Activated CD8-positive, alpha-beta memory T cell treated with anti-CD3 and anti-CD28 coated beads for 48 hours (primary cell): ENCODE results near the gene MOB4.
"Not testable (repeated sequence)": the region's sequence is repeated elsewhere in the genome, so short reads cannot be mapped to it uniquely, and the experiment has no call there.

Experiments used
- DNase-seq, 3 experiments: peaks; one replicate each; pipeline ENCODE4 v3.0.0-alpha.2; 2020; ENCODE audit warnings: low read depth in 2 of 3, low spot score in 2 of 3

Gene MOB4

DNA sequence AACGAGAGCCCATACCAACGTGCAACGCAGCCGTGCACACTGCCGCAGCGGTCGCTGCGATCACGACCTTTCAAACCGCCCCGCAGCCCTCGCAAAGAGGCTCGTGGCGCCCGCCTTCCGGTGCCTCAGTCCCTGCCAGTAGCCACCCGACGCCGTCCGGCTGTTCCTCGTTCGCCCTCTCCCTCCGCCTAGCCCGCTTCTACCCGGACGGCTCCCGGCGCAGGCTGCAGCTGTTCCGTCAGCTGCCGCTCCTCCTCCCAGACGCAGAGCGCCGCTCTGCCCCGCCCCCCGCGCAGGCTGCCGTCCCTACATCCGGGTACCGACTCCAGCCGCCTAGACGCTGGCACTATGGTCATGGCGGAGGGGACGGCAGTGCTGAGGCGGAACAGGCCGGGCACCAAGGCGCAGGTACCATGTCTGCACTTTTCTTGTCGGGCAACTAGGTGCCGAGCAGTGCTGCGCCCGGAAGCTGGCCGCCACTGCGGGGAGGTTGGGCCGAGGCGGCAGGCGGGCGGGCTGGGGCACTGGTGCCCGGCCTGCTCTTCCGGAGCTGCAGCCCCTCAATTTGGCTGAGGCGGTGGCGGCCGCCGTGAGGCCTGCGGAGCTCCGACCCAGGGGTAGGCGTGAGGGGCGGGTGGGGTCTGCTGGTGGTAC, at the start of gene MOB4:
MOB4 (plus strand) TSS at position 328 of the 654 bp plus-strand sequence; CDS start at position 349, 21 bp downstream.
- peak; percentile 86 to 91 (median 89) for DNase-seq

DNA sequence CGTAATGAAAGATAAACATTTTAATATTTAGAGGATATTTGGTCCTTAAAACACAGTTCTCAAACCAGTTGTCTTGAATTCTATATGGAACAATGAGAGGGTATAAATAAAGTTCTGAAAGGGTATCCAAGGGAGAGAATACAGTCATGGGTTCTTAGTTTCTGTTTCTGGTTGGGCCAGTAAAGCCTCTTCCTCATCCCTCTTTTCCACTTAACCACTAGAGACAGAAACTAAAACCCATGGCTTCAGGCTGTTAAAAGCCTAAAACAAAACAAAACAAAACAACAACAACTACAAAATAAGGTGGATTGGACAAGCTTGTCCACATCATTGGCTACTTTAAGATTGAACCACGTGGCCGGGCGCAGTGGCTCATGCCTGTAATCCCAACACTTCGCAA, 43.7 kb upstream of the MOB4 start:
- no peak for DNase-seq

DNA sequence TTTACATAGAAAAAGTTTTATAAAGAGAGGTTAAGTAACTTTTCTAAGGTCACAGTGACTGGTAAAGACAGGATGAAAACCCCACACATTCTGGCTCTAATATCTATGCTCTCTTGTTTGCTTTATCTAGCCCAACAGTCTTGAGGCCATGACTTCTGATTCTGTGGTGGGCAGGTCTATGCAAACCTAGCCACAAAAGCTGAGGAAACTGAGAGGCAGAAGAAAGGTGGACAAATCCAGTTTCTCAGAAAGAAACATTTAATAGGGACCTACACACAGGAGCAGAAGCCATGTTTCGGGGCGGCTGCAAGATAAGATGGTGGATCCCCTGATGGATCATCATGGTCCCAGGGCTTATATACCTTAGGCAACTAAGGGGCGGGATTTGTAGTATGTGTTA, 38.1 kb upstream of the MOB4 start:
- DNase-seq: no peak

DNA sequence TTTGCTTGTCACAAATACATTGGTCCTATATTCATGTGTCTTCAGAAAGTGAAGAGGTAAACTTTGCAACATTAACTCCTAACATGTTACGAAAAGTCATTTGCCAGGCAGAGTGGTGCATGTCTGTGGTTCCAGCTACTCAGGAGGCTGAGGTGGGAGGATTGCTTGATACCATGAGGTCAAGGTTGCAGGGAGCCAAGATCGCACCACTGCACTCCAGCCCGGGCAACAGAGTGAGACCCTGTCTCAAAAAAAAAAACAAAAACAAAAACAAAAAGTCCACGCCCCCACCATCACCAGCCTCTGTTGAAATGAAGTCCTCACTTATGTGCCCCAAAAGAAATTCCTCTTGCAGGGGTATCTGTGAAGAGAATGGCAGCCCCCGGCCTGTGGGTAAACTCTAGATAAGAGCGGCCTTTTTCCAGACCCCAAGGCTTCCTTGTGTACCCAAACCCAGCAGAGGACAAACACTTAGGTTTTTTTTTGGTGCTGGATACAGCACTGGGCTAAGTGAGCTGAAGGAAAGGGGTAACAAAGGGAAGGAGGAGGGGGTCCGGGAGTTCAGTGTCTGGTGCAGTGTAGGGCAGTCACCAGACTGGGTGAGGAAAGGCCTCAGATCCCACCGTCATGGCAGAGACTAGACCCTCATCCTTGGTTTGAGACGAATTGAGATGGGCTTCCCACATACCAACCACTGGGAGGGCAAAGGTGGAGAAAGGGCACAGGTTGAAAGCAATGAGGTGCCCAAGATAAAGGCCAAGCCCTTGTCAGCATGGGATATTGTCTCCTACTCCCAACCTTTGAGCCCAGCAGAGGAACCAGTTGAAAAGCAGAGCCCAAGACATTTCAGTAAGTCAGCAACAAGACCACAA, 35.5 kb upstream of the MOB4 start:
- no peak for DNase-seq

DNA sequence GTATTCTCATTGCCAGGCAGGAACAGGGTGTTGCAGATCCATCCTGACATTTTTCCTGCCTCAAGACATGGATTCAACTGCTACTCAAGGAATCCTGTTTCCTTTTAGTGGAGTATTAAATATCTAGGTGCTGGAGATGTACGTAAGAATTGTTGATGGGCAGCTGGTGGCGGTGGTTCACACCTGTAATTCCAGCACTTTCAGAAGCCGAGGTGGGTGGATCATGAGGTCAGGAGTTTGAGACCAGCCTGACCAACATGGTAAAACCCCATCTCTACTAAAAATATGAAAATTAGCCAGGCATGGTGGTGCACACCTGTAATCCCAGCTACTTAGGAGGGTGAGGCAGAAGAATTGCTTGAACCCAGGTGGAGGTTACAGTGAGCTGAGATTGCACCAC, 31.6 kb upstream of the MOB4 start:
- DNase-seq: not testable (repeated sequence)

DNA sequence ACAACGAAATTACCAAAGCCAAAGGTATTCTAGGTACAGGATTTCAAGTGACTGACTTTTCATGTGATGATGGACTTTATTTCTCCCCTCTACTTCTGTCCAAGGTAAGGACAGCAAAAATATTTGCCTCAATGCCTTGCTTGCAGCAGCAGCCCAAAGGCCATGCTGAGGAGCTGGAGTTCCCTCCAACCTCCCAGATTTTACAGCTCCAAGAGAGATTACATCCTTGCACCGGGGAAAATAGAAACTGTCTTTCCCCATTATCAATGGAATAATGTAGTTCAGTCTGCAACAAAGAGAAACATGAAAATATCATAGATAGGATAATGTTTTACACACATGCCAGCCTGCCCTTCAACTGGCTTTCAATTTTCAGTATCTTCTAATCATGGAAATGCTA, 29.7 kb upstream of the MOB4 start:
- no peak for DNase-seq

DNA sequence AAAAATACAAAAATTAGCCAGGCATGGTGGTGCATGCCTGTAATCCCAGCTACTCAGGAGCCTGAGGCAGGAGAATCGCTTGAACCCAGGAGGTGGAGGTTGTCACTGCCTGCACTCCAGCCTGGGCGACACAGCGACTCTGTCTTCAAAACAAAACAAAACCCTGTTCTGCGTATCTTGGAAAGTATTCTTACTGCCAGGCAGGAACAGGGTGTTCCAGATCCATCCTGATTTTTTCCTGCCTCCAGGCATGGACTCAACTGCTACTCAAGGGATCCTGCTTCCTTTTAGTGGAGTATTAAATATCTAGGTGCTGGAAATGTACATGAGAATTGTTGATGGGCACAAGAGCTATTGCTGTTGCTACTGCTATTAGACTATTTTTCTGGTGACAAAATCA, 28.5 kb upstream of the MOB4 start:
- no peak for DNase-seq

DNA sequence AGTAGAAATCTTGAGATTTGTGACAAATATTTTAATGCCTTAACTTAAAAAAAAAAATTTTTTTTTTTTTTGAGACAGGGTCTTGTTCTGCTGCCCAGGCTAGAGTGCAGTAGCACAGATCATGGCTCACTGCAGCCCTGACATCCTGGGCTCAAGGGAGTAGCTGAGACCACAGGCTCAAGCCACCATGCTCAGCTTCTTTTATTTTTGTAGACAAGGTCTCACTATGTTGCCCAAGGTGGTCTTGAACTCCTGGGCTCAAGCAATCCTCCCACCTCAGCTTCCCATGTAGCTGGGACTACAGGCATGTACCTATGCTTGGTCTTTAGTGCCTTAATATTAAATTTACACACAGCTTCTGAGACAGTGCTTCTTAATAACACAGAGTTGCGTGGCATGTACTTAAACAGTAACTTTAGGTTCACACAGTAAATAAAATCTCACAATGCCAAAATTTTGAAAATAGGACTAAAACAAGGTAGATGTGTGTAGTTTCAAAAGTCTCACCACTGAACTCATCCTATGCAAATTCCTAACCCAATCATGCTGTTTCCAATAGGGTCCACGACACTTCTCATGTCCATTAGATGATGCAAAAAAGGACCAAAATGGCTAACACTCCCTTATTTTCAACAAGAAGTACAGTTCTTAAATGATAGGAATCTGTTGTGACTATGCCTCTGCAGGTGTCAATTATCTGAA, 20.3 kb upstream of the MOB4 start:
- DNase-seq: no peak

DNA sequence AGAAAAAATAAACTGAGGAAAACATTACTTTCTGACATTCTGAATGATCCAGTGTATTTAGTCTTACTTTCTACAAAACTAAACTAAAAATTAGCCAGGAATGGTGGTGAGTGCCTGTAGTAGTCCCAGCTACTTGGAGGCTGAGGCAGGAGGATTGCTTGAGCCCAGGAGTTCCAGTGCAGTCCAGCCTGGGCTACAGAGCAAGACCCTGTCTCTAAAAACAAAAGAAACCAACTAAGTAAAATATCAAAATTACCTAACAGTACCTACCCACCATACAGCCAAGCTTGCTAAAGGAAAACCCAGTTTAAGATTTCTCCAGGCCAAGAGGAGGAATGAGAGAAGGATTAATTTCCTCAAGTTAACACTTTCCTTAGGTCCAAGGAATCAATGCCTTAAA, 19.2 kb upstream of the MOB4 start:
- no peak for DNase-seq

DNA sequence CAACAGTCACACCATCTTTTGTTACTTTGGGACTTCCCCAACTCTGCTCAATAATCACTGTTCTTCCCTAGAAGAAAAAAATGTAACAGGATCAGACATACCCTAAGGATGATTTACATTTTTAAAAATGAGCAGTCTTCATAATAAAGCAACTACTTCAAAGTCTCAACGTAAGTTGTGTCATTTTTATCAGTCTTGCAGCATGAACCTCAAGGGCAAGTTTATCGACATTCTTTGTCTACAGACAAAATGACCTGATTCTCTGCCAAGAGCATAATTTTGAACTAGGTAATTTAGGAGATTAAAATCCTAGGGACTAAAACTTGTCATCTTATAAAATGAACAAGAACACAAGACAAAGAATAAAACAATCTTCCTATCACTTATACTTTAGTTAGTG, 18.5 kb upstream of the MOB4 start:
- DNase-seq: no peak

DNA sequence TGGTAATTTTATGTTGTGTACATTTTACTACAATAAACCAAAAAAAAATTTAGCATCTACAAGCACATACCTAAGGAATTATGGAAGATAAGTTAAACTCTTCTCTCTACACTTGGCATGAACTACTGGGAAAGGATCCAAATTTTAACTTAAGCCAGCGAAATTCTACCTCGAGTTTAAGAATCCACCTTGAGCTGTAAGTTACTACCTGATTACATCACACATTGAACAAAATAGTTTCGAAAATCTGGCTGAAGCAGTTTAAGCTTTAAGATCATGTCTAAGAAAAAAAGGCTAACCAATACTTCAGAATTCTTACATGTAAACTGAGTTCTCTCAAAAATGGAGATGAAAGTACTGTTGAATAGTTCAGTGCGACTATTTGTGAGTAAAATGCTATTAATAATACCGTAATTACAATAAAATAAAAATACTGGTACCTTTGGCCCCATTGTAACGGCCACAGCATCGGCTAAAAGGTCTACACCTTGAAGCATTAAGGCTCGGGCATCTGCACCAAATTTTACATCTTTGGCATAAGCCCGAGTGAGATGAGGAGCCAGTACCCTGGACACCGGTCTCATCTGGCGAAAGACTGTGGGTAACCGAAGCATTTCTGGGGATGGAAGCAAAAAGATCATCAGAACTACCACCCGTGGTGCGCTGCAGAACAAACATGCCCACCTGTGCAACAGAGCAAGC, 17.5 kb upstream of the MOB4 start:
- no peak for DNase-seq

DNA sequence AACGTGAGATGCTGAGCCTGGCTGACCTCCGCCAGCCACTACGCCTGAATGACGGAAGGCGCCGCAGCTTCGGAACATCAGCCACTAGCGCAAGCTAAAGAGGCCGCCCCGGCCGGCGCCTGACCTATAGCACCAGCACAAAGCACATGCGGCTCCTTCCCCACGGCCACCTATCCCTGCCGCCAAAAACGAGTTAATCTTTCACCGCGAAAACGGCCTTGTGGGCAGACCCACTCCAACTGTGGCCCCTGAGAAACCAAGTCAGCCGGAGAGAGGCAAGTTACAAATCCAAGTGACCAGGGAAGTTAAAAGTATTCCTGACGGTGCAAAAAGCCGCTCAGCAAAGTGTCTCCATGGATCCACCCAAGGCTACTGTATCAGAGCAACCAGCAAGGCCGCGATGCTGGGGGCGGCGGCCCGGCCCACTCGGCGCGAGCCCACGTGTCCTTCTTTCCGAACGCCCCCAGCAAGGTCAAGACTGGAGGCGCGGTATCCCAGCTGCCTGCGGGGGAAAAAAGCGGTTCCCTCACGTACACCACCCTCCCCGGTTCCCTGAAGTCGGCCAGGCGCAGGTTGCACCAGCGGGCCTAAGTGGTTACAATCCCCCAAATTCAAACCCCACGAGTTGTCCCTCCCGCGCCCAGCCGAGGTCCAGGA, 16.8 kb upstream of the MOB4 start:
- DNase-seq: peak; percentile 27 to 37 (median 35)

DNA sequence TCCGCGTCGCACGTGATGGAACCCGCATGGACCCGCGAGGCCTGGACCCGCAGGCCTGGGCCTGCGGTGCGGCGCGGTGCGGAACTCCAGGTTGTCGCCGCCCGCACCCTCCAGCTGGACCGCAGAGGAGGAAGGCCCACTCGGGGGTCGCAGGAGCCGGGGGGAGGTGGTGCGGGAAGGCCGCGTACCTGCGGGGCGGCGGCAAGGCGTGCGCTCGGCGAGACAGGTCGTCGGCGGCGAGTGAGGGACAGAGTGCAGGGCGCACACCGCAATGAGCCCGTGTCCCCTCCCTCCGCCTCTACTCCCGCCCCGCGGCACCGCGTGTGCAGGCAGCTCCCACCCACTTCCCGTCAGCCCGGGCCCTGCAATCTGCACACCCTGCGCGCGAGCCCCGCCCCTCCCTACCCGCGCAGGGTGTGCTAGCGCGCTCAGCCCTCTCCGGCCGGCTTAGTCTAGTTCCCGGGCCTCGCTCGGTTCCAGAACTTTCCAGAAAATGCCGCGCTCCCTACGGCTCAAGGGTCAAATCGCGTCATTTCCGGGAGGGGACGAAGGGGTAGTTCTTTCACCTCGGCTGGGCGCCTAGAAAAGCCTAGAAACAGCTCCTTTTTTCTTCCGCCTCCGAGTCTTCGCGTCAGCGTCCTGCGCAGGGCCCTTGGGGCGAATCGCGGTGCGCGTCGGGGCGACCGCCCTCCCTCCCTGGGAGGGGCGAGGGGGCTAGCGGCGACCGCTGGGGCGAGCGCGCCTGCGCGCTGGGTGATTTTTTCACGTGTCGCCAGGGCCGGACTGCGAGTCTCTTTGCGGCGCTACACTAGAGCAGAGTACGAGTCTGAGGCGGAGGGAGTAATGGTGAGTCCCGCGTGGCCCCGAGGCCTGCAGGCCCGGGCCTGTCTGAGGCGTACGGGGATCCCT, 16.0 kb upstream of the MOB4 start, which contains the start of the genes HSPD1 and HSPE1:
HSPD1 (minus strand) TSS at position 247 of the 909 bp plus-strand sequence. CDS start 992 bp downstream, outside the sequence.
HSPE1 (plus strand) TSS at position 786 of the 909 bp plus-strand sequence; CDS start at position 844, 58 bp downstream.
- peak; percentile 85 to 99 (median 96) for DNase-seq

DNA sequence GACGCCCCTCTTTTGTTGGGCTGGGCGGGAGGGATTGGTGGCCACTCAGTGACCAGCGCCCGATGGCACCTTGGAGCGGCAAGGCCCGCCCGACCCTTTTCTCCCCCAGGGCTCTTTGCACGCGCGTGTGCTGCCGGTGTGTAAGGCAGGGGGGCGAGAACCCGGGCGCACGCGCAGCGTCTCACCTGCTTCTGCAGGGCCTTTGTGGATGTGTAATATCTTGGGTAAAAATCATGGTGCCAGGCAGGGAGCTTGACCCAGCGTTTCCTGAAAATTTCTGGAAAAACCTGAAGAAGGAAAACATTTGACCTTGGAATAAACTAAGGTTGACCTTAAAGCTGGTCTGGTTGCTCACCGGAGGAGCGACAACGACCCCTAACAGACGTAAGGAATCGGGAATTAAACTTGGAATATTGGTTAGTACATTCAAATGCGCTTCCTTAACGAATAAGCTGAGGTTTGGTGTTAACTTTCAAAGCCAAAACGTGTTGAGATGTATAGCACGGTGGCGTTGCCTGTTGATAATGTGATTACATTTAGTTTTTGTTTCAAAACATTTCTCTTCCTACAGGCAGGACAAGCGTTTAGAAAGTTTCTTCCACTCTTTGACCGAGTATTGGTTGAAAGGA, 15.2 kb upstream of the MOB4 start:
- DNase-seq: no peak

DNA sequence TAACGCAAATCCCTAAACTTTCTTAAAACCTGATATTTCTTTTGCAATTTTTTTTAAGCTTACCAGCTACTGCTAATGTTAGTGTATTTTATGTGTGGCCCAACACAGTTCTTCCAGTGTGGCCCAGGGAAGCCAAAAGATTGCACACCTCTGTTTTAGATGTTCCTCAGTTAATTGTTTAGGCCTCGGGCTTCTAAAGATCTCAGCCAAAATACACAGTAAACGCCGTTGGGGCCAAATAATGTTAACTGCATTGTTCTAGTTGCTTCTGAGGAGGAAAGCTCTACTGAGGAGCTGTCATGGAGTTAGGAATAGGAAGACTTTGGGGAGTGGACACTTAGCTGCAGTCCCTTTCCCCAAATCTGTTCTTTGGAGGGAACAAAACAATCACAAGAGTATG, 13.7 kb upstream of the MOB4 start:
- DNase-seq: no peak

DNA sequence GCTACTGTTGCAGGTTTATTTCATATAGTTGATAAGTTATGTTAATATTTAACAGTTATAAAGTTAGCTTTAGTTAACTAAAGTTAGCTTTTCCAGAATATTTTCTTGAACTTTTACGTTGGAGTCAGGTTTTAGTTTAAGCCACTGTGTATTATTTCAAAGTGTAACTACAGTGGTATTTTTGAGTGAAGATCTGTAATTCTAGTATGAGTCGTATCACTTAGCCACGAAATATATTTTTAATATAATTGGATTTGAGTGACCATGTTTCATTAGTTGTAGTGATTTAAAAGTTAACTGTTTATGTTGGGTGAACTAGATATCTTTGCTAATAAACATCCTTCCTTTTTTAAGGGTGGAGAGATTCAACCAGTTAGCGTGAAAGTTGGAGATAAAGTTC, 13.2 kb upstream of the MOB4 start:
- DNase-seq: no peak

DNA sequence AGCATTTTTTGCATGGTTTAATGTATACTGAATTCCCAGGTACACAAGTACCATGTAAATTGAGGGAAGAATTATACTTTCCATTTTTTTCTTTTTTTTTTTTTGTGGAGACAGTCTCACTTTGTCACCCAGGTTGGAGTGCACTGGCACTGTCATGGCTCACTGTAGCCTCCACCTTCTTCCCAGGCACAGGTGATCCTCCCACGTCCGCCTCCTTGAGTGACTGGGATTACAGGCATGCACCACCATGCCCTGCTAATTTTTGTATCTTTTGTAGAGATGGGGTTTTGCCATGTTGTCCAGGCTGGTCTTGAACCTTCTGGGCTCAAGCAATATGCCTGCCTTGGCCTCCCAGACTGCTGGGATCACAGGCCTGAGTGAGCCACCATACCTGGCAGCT, 11.9 kb upstream of the MOB4 start:
- no peak for DNase-seq

DNA sequence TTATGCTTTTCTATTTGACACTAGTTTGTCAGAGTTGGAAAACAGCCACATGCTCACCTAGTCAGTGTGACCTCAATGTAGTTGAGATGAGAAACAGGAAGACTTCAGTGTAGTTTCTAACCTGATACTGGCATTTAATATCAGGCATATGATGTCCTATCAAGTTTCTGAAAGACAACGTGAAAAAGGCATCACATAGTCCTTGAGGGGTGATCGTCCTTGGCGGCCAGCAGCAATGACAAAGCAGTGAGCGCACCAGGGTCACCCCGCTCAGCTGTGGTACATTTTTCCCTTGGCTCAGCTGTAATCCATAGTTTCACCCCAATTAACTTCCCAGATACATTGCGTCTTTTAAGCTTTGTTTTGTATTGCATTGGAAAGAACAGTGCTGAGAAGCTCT, 11.4 kb upstream of the MOB4 start:
- no peak for DNase-seq

DNA sequence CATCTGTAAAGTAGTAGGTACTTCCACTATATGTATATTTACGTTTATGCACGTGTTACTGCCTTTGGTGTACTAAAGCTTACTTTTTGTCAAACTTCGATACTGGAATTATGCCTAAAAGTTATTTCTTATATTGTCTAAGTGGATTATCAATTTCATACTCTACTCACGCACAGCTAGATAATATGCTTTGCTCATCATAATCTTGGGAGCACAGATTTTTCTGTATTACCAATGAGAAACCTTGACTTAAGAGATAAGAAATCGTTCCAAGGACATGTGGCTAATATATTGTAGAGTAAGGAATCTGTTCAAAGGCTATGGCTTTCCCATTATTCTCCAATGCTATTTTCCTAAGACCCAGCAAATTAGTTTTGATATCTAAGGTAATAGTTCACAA, 9.2 kb upstream of the MOB4 start:
- DNase-seq: no peak
